MV-4-11 (cell line): ENCODE data around the gene KCTD10.

Experiments
- DNase-seq: peaks from one replicate; lab custom pipeline; 2025; lab: John Stamatoyannopoulos, UW

KCTD10 gene

DNA sequence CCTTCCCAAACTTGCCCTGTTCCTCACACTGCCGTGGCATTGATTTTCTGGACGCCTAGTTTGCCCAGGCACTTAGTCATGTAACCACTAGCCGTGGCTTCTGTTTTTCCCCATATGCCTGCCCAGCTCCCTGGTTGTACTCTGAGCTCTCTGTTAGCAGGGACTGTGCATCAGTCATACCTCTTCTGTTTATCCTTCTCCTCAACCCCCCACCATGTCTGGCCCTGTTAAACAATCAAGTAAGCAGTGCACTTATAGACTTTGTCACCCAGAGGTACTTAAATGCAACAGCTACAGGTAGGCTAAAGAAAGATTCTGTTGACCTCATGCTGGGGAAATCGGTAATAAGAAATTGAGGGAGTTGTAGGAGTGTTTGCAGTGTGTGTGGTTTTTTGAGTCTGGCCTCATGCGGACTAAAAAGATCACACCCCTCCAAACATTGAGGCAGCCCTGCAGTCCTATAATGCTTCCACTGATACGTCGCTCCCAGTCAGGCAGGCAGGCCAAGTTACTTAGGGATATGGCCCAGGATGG, 17.3 kb upstream of the KCTD10 start:
- DNase-seq = no peak

- no peak for DNase-seq
These were observed 16.8 kb upstream of the KCTD10 start for GRCh38 chr12:109493938-109494337.

GRCh38 chr12:109493090-109493489, 16.0 kb upstream of the KCTD10 start:
- DNase-seq = no peak

GRCh38 chr12:109492371-109492770, 15.3 kb upstream of the KCTD10 start:
- no peak for DNase-seq

DNA sequence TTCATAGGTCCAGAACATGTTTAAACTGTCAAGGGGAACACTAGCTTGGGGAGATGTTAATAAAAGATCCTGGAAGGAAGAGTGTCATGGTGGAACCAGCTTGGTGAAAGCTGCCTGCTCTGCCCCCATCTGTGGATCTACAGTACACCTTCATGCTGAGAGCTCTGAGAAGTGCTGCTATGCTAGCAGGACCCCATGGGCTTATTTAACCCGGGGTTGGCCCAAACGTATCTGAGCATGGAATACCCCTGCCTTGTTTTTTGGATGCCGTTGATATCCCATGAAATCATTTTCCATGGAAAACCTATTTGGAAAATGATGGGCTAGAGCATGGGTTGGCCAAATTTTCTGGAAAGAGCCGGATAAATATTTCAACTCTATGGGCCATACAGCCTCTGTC, 14.6 kb upstream of the KCTD10 start:
- DNase-seq = no peak

- DNase-seq = no peak
These were observed 13.0 kb upstream of the KCTD10 start for GRCh38 chr12:109489955-109490565.

DNA sequence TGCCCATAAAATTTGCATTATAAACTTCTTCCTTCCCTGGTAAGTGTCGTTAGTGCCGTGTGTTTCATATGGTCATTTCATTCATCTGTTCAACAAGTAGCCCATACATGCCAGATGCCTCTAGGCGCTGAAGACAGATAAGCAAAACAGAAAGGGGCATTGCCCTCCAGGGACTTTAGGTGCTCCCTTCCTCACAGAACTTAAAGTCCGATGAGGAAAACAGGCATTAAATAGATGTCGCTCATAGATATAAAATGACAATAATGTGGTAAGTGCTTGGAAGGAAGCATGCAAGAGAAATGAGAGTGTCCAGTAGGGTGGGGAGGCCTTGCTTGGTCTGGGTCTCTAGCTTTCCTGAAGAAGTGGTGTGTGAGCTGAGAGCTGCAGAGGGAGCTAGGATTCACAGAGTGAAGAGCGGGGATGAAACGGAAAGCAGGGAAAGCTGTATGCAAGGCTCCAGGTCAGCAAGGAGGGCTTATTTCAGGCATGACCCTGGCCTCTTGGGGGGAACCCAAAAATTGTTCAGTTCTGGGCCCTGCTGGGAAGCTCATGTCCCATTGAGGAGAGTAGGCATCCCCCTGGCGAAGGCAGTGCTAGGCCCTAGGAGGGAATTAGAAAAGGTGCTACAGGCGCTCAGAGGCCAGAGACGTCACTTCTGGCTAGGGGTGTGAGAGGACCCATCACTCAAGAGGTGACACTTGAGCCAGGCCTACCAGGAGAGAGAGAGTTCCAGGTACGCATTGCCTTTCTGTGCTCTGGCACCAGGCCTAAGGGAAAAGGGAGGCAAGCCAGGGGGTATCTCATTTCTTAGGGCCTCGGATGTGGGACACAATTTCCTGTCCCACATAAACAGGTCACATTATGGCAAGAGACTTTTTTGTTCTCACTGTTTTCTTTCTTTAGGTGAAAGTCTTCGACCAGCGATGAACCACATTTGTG, 12.2 kb upstream of the KCTD10 start:
- no peak for DNase-seq

DNA sequence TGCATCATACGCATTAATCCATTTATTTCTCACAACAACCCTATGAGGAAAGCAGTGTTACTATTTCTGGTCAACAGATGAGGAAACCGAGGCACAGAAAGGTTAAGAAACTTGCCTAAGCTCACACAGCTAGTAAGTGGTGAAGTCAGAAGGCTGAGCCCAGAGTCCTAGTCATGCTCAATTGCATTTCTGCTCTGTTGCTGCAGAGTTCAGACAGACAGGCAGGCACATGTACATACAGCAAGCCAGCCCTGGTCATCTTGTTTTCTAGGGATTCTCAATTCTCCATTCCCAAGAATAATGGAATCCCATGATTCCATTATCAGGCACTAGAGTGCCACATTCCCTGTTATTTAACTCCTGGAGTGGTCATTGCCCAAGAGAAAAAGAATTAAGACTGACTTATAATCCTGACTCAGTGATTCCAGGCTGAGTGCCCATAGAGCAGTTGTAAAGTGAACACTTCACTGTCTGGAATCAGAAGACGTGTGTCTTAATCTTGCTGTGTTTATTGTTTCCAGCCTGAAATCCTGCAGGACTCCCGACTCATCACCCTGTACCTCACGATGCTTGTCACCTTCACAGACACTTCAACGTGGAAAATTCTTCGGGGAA, 11.1 kb upstream of the KCTD10 start:
- DNase-seq = no peak

GRCh38 chr12:109487181-109488050, 10.3 kb upstream of the KCTD10 start:
- DNase-seq = no peak

DNA sequence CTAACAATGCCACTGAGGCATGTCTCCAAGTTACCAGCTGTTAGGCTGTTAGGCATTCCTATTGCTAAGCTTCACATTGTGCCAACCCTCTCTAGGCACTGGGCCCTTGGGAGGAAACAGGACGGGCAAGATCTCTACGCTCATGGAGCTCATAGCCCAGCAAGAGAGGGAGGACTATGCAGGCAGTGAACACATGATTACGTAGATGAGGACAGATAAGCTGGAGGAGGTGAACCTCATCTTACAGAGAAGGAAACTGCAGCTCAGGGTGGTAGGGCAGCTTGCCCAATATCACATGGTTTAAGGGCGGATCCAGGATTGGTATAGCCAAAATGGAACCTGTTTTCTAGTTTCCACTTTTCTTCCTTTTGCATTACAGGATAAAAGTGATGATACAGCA, 8.1 kb upstream of the KCTD10 start:
- DNase-seq = no peak

- DNase-seq = no peak
These were observed 6.2 kb upstream of the KCTD10 start for GRCh38 chr12:109483346-109483745.

- no peak for DNase-seq
These were observed 5.8 kb upstream of the KCTD10 start for GRCh38 chr12:109482894-109483293.

GRCh38 chr12:109482491-109482890, 5.4 kb upstream of the KCTD10 start:
- DNase-seq = no peak

DNA sequence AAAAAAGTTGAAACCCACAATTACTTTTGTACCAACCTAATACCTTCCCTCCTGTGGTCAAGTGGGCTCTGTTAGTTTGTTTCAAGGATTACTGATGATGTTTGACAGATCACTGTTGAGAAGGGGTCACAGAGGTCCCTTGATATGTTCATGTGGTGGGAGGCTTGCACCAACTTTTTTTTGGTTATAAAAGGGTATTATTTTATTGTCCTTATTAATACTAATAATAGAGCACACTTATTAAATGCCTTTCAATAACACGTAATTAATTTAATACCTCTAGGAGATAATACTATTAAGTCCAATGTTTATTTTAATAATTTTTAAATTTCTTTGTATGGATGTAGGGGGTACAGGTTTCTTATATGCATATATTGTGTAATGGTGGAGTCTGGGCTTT, 4.8 kb upstream of the KCTD10 start:
- no peak for DNase-seq

DNA sequence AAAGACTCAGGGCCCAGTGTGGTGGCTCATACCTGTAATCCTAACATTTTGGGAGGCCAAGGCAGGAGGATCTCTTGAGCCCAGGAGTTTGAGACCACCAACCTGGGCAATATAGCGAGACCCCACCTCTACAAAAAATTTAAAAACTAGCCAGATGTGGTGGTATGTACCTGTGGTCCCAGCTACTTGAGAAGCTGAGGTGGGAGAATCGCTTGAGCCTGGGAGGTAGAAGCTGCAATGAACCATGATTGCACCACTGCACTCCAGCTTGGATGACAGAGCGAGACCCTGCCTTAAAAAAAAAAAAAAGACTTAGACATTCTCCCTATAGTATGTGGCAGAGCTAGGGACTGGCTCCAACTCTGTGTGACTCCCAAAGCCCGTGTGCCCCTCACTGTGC, 3.3 kb upstream of the KCTD10 start:
- DNase-seq = no peak

- no peak for DNase-seq
These were observed 2.7 kb upstream of the KCTD10 start for GRCh38 chr12:109479761-109480160.

- no peak for DNase-seq
These were observed 839 bp upstream of the KCTD10 start for GRCh38 chr12:109477963-109478315.

DNA sequence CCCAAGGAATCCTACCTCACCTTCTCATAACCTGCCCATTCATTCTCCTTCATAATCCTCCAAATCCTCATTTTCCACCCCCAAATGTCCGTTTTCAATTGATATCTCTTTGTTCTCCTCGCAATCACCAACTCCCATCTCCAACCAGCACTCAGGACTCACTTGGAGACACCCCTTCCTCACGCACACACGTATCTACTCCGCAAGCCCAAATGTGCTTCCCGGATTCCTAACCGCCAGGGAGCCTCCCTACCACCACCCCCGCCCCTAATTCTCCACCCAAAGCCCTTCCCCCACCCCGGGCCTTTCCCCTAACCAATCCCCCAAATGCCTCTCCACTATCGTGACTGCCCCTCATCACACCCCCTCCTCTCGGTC, 304 bp downstream of the KCTD10 start:
- DNase-seq = no peak

DNA sequence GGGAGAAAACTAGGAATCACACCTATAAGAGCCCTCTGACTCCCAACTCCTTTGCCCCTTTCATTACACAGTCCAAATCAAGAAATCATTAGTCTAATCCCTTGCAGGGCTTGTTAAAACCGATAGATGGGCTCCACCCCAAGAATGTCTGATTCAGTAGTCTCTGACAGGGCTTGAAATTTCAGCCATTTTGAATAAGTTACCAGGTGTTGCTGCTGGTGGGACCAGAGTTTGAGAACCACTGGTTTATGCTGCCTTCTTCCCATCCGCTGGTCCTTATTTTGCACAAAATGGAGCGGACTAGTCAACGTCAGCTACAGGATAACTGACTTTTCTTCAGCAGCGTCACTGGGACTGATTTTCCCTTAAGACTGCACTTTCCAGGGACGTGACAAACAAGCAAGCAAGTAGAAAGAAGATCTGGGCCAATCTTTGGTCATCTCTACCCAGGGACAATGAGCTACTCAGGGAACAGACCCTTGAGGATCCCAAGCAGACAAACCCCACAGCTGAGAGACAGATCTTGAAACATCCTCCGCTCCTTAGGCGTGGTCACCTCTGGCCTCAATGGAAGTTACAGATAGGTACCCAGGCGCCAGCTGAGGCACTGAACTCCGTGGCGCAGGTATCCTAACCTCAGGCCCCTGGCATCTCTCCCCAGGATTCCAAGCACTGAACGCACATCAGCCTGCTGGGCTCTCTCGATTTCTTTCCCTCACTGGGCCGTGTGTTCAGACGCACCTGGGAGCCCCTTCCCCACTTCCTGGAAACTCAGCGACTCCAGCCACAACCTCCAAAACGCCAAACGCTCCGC, 900 bp downstream of the KCTD10 start:
- no peak for DNase-seq

DNA sequence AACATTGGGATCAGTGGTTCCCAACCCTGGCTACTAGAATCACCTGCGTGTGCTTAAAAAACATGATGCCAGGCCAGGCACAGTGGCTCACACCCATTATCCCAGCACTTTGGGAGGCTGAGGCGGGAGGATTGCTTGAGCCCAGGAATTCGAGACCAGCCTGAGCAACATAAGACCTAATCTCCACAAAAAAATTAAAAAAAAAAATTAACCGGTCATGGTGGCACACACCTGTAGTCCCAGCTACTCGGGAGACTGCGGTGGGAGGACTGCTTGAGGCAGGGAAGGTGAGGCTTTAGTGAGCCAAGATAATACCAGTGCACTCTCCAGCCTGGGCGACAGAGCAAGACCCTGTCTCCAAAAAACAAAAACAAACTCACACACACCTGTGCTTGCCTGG, 2.0 kb downstream of the KCTD10 start:
- DNase-seq = no peak
